Stimulated activated CD8-positive, alpha-beta memory T cell treated with anti-CD3 and anti-CD28 coated beads, Interleukin-15, amount 100 ng/mL, for 1 hour (primary cell): Measurements from ENCODE around the gene BTBD19.
"Not testable (repeated sequence)": the region's sequence is repeated elsewhere in the genome, so short reads cannot be mapped to it uniquely, and the experiment has no call there.

ENCODE experiments used
- DNase-seq: peaks from one replicate; pipeline ENCODE4 v3.0.0-alpha.2; 2020; ENCODE audit warnings: low read depth

The BTBD19 gene

GRCh38 chr1:44788120-44788860, 20.0 kb upstream of the BTBD19 start, which contains the start of gene BEST4:
TSS of gene BEST4 (minus strand) at chr1:44788170. CDS start at chr1:44787705, 465 bp downstream.
- DNase-seq, result no peak

- DNase-seq, result no peak
Measured at GRCh38 chr1:44790968-44791801, 17.1 kb upstream of the BTBD19 start.

GRCh38 chr1:44792736-44793502, 15.4 kb upstream of the BTBD19 start:
- DNase-seq, result no peak

GRCh38 chr1:44797886-44798285, 10.4 kb upstream of the BTBD19 start:
- DNase-seq, result not testable (repeated sequence)

GRCh38 chr1:44798481-44799365, 9.6 kb upstream of the BTBD19 start:
- no peak for DNase-seq

- DNase-seq, result peak; percentile 96
Measured at GRCh38 chr1:44799770-44800584, 8.3 kb upstream of the BTBD19 start, which contains the start of gene PLK3. TSS of gene PLK3 (plus strand) at chr1:44800377. CDS start at chr1:44800464, 87 bp downstream.

GRCh38 chr1:44801491-44802305, 6.6 kb upstream of the BTBD19 start:
- no peak for DNase-seq

GRCh38 chr1:44802306-44803061, 5.8 kb upstream of the BTBD19 start:
- no peak for DNase-seq

GRCh38 chr1:44803062-44803311, 5.3 kb upstream of the BTBD19 start:
- no peak for DNase-seq

GRCh38 chr1:44803312-44804095, 4.8 kb upstream of the BTBD19 start:
- no peak for DNase-seq

- no peak for DNase-seq
Measured at GRCh38 chr1:44805311-44806024, 2.9 kb upstream of the BTBD19 start.

GRCh38 chr1:44806025-44806703, 2.2 kb upstream of the BTBD19 start:
- no peak for DNase-seq

GRCh38 chr1:44806704-44807363, 1.5 kb upstream of the BTBD19 start, which contains the start of gene DYNLT4:
TSS of gene DYNLT4 (minus strand) at chr1:44807351. CDS start at chr1:44806668, 683 bp downstream.
- no peak for DNase-seq

- DNase-seq, result peak; percentile 73
Measured at GRCh38 chr1:44807364-44808062, 810 bp upstream of the BTBD19 start.
